ENCODE measurements around the gene GATAD2A. TPM values are rescaled to one million over a fixed set of nuclear protein-coding genes. Genes with fewer than 3 reads are reported as not detected.

GATAD2A gene
- total and polyA plus RNA-seq, 9 of the 15 experiments (the other 6 are each of a cell fraction or from before 2014, with no cell fraction given) = 2.4 to 226 (median 44.2) TPM

DNA sequence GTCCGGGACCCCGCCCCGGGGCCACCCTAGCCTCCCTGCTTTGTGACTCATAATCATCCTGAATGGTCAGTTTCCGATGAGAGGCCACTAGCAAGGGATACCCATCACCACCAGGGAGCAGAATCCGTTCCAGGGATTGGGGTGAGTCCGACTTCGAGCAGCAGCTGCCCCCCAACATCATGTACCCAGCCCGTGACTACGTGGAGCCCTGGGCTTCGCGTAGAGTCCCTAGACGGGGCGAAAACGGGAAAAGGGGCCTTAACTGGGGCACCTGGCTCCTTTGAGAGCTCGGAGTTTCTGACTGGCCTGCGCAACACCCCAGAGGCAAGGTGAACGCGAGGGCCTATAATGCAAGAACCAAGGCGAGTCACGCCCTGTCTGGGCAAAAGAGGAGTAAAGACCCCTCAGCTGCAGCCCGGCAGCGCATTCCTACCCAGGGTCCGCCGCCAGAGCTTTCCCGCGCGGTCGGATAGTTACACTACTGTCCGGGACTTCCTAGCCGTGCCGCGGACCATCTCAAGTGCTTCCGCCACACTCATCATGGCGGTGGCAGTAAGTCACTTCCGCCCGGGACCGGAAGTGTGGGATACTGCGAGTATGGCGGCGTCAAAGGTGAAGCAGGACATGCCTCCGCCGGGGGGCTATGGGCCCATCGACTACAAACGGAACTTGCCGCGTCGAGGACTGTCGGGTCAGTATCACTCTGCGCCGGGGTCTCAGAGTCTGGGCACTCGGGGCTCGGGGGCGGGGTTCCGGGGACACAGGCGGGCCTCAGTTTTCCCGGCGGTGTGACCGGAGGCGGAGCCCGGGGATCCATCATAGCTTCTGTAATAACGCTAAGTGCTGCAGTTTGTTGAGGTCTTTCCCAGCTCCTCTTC lies 110.4 kb downstream of the GATAD2A start, which contains the start of gene NDUFA13 (continued):
- TF ChIP-seq, protein P1, sequence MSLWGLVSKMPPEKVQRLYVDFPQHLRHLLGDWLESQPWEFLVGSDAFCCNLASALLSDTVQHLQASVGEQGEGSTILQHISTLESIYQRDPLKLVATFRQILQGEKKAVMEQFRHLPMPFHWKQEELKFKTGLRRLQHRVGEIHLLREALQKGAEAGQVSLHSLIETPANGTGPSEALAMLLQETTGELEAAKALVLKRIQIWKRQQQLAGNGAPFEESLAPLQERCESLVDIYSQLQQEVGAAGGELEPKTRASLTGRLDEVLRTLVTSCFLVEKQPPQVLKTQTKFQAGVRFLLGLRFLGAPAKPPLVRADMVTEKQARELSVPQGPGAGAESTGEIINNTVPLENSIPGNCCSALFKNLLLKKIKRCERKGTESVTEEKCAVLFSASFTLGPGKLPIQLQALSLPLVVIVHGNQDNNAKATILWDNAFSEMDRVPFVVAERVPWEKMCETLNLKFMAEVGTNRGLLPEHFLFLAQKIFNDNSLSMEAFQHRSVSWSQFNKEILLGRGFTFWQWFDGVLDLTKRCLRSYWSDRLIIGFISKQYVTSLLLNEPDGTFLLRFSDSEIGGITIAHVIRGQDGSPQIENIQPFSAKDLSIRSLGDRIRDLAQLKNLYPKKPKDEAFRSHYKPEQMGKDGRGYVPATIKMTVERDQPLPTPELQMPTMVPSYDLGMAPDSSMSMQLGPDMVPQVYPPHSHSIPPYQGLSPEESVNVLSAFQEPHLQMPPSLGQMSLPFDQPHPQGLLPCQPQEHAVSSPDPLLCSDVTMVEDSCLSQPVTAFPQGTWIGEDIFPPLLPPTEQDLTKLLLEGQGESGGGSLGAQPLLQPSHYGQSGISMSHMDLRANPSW (CRISPR knock-in tag; IDR thresholded peaks at IDR 0.05) = no peak
- TF ChIP-seq ZNF695 (CRISPR knock-in tag; IDR thresholded peaks at IDR 0.05) (no peak), CEBPB (tag; IDR thresholded peaks at IDR 0.05) (no peak), TCF7 (IDR thresholded peaks at IDR 0.05; ENCODE audit: borderline replicate concordance) (no peak), NRF1 (conservative IDR thresholded peaks at IDR 0.05 in 1 of 2, IDR thresholded peaks at IDR 0.05 in 1 of 2) (peak; percentile 66 to 74), PURB (CRISPR knock-in tag; IDR thresholded peaks at IDR 0.05; ENCODE audit: low read depth) (no peak), THRAP3 (IDR thresholded peaks at IDR 0.05; ENCODE audit: borderline replicate concordance) (no peak), CXXC5 (CRISPR knock-in tag; IDR thresholded peaks at IDR 0.05) (peak; percentile 63), ARID1B (IDR thresholded peaks at IDR 0.05) (no peak), MEF2A (IDR thresholded peaks at IDR 0.05; ENCODE audit: control insufficient read depth, low read depth, low read length) (no peak), NFE2 (IDR thresholded peaks at IDR 0.05; ENCODE audit: low read depth) (no peak), ZNF324 (CRISPR knock-in tag; IDR thresholded peaks at IDR 0.05) (no peak), TEAD4 (IDR thresholded peaks at IDR 0.05; ENCODE audit: low read length) (no peak), TEAD4 (CRISPR knock-in tag; IDR thresholded peaks at IDR 0.05; ENCODE audit: borderline replicate concordance) (no peak), COPS2 (conservative IDR thresholded peaks at IDR 0.05) (no peak), ZNF3 (CRISPR knock-in tag; IDR thresholded peaks at IDR 0.05) (no peak), LEF1 (IDR thresholded peaks at IDR 0.05) (no peak), MEIS2 (IDR thresholded peaks at IDR 0.05; ENCODE audit: partially characterized antibody) (no peak), RBM39 (optimal IDR thresholded peaks at IDR 0.05; ENCODE audit: low read depth, low read length) (no peak), TAF1 (IDR thresholded peaks at IDR 0.05; ENCODE audit: control insufficient read depth, extremely low read depth, insufficient read depth, low read length, severe bottlenecking) (peak; percentile 95), MCM2 (IDR thresholded peaks at IDR 0.05; ENCODE audit: low read depth) (no peak)
- TF ChIP-seq, protein P2, sequence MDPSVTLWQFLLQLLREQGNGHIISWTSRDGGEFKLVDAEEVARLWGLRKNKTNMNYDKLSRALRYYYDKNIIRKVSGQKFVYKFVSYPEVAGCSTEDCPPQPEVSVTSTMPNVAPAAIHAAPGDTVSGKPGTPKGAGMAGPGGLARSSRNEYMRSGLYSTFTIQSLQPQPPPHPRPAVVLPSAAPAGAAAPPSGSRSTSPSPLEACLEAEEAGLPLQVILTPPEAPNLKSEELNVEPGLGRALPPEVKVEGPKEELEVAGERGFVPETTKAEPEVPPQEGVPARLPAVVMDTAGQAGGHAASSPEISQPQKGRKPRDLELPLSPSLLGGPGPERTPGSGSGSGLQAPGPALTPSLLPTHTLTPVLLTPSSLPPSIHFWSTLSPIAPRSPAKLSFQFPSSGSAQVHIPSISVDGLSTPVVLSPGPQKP (CRISPR knock-in tag; IDR thresholded peaks at IDR 0.05) = peak; percentile 95
- TF ChIP-seq, protein P3, sequence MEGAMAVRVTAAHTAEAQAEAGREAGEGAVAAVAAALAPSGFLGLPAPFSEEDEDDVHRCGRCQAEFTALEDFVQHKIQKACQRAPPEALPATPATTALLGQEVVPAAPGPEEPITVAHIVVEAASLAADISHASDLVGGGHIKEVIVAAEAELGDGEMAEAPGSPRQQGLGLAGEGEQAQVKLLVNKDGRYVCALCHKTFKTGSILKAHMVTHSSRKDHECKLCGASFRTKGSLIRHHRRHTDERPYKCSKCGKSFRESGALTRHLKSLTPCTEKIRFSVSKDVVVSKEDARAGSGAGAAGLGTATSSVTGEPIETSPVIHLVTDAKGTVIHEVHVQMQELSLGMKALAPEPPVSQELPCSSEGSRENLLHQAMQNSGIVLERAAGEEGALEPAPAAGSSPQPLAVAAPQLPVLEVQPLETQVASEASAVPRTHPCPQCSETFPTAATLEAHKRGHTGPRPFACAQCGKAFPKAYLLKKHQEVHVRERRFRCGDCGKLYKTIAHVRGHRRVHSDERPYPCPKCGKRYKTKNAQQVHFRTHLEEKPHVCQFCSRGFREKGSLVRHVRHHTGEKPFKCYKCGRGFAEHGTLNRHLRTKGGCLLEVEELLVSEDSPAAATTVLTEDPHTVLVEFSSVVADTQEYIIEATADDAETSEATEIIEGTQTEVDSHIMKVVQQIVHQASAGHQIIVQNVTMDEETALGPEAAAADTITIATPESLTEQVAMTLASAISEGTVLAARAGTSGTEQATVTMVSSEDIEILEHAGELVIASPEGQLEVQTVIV (CRISPR knock-in tag; IDR thresholded peaks at IDR 0.05; ENCODE audit: borderline replicate concordance) = no peak
